Measurements from ENCODE around the gene SOX21.

SOX21 gene

GRCh38 chr13:94674609-94675348, 37.6 kb downstream of the SOX21 start:
- DNase-seq = peak; percentile 76

DNA sequence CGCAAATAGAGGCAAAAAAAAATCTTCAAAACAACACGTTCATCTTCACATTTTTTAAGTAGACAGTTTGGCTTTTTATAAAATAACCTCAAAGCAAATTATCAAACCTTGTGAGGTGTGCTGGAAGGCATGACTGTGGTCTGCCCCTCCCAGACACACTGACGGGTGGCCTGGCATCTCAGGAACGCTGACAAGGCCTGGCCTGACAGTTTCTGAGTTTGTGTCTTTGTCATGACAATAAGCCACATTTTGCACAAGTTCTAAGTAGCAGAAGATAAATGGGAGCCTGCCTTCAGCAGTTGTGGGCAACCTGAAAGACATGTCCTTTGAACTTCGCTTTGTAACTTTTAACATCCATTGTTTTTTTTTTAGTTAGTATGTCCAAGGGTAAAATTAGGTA, 38.5 kb downstream of the SOX21 start:
- no peak for DNase-seq

DNA sequence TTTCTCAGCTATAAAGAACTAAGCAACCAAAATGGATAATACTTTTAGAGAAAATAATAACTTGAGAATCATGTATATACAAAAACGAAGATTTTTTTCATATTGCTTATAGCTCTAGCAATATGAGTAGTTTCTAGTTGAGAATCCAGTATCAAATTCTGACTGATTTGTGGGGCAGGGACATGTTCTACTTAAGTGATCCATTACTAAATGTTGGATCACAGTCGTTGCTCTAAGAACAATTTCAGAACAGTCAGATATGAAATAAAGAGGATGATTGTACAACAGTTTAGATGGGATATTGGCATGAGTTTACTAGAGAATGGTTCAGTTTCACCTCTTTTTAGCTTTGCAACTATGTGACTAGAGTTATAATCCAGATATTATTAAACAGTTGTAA, 39.9 kb downstream of the SOX21 start:
- no peak for DNase-seq

DNA sequence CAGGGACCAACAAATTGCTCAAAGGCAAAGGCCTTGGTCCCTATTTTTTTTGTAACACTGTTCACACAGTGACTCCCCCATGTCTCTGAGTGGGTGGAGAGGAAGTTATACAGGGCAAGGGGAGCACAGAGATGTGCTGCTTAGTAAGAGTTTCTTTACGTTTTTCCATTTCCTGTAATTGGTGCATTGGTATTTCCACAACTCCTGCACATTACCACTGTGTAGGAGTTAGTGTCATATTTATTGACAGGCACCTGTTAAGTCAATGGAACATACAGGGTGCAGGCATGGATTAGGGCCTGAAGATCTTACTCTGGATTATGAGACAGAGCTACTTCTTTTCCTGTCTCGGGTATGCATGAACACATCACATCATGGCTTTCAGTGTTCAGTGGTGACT, 45.2 kb downstream of the SOX21 start:
- no peak for DNase-seq

- no peak for DNase-seq
Measured at GRCh38 chr13:94666065-94666464, 46.3 kb downstream of the SOX21 start.

GRCh38 chr13:94664889-94665288, 47.5 kb downstream of the SOX21 start:
- no peak for DNase-seq

- DNase-seq = no peak
Measured at GRCh38 chr13:94662274-94662945, 49.9 kb downstream of the SOX21 start.

DNA sequence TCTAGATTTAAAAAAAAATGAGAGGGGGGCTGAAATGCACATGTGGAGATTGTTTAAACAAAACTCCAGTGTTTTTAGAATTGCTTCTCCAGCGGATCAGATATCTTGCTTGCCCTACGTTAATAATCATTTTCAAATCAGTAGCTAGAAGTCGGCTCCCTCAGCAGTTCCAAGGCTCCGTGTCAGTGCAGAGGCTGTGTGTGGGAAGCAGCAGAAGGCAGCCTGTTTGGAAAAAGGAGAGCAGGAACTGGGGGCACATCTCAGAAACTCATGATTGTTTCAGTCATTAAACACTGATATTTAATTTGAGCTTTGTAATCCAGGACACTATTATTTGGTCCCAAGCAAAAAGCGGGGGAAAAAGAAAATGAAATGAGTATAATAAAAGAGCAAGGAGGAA, 50.9 kb downstream of the SOX21 start:
- DNase-seq = no peak

DNA sequence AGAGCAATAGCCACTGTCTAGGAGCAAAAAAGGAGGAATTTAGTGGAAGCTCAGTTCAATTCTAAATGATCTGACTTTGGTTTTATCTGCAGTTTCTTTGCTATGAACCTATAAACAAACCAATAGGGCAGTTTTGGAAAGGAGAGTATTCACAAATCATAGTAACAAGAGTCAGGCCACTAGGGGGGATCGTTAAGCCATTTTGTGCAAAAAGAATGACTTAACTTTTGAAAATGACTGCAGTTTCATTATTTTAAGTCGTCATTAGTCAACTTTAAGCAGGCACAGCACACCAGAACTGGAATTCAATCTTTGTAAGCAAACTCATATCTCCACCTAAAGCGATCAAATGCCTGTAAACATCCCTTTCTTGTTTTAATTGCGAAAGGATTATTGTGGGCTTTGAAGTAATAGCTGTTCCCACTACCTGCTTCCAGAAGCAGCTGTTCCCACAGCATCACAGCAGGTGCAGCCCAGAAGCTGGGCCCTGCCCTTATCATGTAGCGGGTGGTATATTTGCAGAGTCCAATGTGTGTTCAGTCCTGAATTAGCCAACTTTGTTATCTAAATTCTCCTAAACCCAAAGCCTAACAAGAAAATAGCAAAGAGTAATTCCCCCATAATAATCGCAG, 51.5 kb downstream of the SOX21 start:
- DNase-seq = peak; percentile 42

All from NCI-H510A treated with DMSO at 0.1 percent for 48 hours (cell line).